Breast epithelium (tissue), 4 donors: ENCODE data around the gene NID2. TPM values are rescaled to one million over a fixed set of nuclear protein-coding genes. Genes with fewer than 3 reads are reported as not detected.

Experiments used
- DNase-seq, 2 donors: peaks; one replicate each; pipeline ENCODE4 v3.0.0-alpha.2; 2019; ENCODE audit warnings: low spot score in 2 of 2
- H3K27ac ChIP-seq, 2 donors: fragments of 200-600 bp; sonication (generic) in 1 of 2; one replicate each; pipeline ENCODE4 v1.5.1; 2016 to 2019; ENCODE audit warnings: mild to moderate bottlenecking in 1 of 2
- H3K27me3 ChIP-seq, 2 donors: fragments of 200-600 bp; sonication (generic) in 1 of 2; one replicate each; pipeline versions ENCODE4 v1.5.1 to v1.6.0; 2017 to 2019; ENCODE audit warnings: control low read depth in 1 of 2, mild to moderate bottlenecking in 1 of 2
- H3K36me3 ChIP-seq: fragments of 200-600 bp; one replicate; pipeline ENCODE4 v1.5.1; 2019
- H3K4me1 ChIP-seq, 2 donors: fragments of 200-600 bp; sonication (generic); one replicate each; pipeline ENCODE4 v1.5.1; 2016 to 2019; ENCODE audit warnings: control low read depth in 1 of 2
- H3K4me3 ChIP-seq, 3 donors: fragments of 200-600 bp; sonication (generic); 1 replicate in 2 of 3; 2 replicates in 1 of 3; pipeline ENCODE4 v1.5.1; 2016 to 2019; ENCODE audit warnings: mild to moderate bottlenecking in 3 of 3, moderate library complexity in 2 of 3
- H3K9me3 ChIP-seq, 2 donors: fragments of 200-600 bp; sonication (generic) in 1 of 2; one replicate each; pipeline ENCODE4 v1.5.1; 2016 to 2019; ENCODE audit warnings: control low read depth in 1 of 2
- POLR2A ChIP-seq: fragments of 450-650 bp; IDR thresholded peaks from one replicate; pipeline ENCODE4 v1.6.1; 2016; ENCODE audit warnings: antibody characterized with exemption, mild to moderate bottlenecking, moderate library complexity
- POLR2AphosphoS5 ChIP-seq, 3 donors: sonication (generic); formaldehyde crosslinking; IDR thresholded peaks; one replicate each; pipeline ENCODE4 v1.6.1; 2017; ENCODE audit warnings: antibody characterized with exemption in 3 of 3
- intact Hi-C: fragments of 100-400 bp; cut with DNase I; formaldehyde crosslinking; loops from one replicate; pipeline ENCODE4 v1.15.1; 2023; ENCODE audit warnings: low total_unique reads
- total RNA-seq, 3 donors: library from RNA; depleted of rRNA; stranded (reverse); fragments of >200 nt; gene quantifications; one replicate each; pipeline ENCODE4 v1.1.0, GENCODE V29; 2016
- TF ChIP-seq, protein P1 (sequence below), 3 donors: fragments of 450-650 bp; IDR thresholded peaks; one replicate each; pipeline ENCODE4 v1.5.1; 2016 to 2017; ENCODE audit warnings: antibody characterized with exemption in 3 of 3, mild to moderate bottlenecking in 3 of 3, moderate library complexity in 3 of 3

NID2 gene
- total RNA-seq, 3 donors from 2014 or later, result 10.9 to 30.8 (median 14.2) TPM

DNA sequence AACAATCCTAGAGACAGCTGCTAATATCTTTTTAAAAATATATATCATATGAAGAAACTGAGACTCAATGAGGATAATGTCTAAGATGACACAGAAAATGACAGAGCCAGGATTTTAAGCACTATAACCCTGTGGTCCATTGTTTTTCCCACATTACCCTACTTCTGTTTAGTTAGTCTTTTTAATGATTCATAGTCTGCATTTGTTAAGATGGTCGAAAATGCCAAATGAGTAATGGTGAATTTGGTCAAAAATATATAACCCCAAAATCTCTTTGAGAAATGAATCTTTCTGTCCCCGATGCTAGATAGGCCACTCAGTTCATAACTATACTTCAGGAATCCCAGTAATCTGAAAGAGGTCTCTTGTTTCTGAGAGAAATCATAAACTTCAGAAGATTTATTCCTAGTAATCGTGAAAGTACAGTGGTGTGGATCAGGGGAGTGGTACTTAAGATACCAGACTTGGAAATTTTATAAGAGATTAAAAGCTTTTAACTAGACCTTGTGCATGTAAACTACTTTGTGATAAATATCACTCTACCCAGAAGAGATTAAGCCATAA lies 68.8 kb downstream of the NID2 start:
- no peaks in the 10 kb centered on the region for H3K4me1 ChIP-seq
- H3K27ac ChIP-seq, result no peak overlapping the region
- no peaks in the 10 kb centered on the region for H3K9me3 ChIP-seq
- H3K27me3 ChIP-seq, result no peaks in the 10 kb centered on the region
- DNase-seq, result no peak
- no peak overlapping the region for H3K4me3 ChIP-seq
- H3K36me3 ChIP-seq, result peaks cover 5% of the 10 kb centered on the region
- intact Hi-C loops, result no loop called here
- TF ChIP-seq, protein P1, sequence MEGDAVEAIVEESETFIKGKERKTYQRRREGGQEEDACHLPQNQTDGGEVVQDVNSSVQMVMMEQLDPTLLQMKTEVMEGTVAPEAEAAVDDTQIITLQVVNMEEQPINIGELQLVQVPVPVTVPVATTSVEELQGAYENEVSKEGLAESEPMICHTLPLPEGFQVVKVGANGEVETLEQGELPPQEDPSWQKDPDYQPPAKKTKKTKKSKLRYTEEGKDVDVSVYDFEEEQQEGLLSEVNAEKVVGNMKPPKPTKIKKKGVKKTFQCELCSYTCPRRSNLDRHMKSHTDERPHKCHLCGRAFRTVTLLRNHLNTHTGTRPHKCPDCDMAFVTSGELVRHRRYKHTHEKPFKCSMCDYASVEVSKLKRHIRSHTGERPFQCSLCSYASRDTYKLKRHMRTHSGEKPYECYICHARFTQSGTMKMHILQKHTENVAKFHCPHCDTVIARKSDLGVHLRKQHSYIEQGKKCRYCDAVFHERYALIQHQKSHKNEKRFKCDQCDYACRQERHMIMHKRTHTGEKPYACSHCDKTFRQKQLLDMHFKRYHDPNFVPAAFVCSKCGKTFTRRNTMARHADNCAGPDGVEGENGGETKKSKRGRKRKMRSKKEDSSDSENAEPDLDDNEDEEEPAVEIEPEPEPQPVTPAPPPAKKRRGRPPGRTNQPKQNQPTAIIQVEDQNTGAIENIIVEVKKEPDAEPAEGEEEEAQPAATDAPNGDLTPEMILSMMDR (IDR thresholded peaks at IDR 0.05), result no peak
- TF ChIP-seq POLR2AphosphoS5 (IDR thresholded peaks at IDR 0.05), result no peak
- TF ChIP-seq POLR2A, result no peak

DNA sequence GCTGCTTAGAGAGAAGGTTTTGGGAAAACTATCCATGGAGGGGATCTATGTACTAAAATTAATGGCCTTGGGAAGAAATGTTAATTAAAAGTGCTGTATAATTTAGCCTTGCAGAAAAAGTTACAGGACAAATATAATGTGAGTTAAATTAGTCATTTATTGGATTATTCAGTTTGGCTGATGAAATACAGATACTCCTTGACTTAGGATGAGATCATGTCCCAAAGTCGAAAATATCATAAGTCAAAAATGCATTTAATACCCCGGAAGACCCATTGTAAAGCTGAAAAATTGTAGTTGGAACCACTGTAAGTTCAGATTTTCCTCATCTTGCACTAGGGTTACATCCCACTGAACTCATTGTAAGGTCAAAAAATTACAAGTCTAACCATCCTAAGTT lies 69.8 kb downstream of the NID2 start:
- no peaks in the 10 kb centered on the region for H3K9me3 ChIP-seq
- no peak for TF ChIP-seq POLR2AphosphoS5 (IDR thresholded peaks at IDR 0.05)
- no peak overlapping the region for H3K27ac ChIP-seq
- H3K27me3 ChIP-seq, result no peaks in the 10 kb centered on the region
- no peak overlapping the region for H3K4me3 ChIP-seq
- no peak for DNase-seq
- H3K36me3 ChIP-seq, result no peaks in the 10 kb centered on the region
- H3K4me1 ChIP-seq, result no peaks in the 10 kb centered on the region
- intact Hi-C loops, result no loop called here

DNA sequence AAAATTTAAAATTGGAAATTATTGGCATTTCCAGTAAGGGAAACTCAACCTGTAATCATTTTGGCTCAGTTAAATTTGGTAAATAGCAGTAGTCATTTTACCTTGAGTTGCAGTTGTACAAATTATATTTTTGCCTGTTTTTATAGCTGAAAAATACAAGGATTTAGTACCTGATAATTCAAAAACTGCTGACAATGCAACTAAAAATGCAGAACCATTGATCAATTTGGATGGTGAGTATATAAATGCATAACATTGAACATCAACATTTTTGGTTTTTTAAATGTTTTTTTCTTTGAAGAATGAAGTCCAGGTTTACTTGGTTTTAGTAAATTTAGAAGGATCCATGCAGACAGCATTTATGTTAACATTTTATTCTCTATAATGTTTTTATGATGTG lies 70.5 kb downstream of the NID2 start:
- no peaks in the 10 kb centered on the region for H3K27me3 ChIP-seq
- TF ChIP-seq POLR2A (no peak), POLR2AphosphoS5 (IDR thresholded peaks at IDR 0.05) (no peak)
- TF ChIP-seq, protein P1 (IDR thresholded peaks at IDR 0.05), result no peak
- H3K4me1 ChIP-seq, result no peaks in the 10 kb centered on the region
- H3K36me3 ChIP-seq, result no peaks in the 10 kb centered on the region
- intact Hi-C loops, result no loop called here
- no peak overlapping the region for H3K4me3 ChIP-seq
- DNase-seq, result no peak
- H3K27ac ChIP-seq, result no peak overlapping the region
- H3K9me3 ChIP-seq, result no peaks in the 10 kb centered on the region

DNA sequence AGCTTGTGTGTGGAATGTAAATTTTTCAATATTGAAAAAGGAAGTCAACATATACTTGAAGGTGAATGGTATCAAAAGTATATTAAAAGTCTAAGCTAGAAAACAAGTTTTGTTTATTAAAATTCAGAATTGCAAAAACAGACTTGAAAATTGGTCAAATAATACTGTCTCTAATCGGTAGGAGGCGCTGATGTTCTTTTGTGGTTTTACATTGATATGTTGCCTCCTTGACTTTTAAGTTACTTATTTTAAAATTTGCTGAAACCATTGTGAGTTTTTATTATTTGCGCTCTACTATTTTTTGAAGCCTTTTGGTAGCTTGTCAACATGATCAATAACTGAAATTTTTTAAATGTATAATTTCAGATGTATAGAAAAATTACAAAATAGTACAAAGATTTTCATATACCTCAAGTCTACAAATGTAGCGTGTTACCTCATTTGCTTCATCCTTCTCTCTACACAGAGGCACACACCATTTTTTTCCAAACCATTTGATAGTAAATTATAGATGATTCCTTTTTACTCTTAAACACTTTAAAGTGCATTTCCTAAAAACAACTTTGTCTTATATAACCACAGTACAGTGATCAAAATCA lies 72.6 kb downstream of the NID2 start:
- intact Hi-C loops, result no loop called here

DNA sequence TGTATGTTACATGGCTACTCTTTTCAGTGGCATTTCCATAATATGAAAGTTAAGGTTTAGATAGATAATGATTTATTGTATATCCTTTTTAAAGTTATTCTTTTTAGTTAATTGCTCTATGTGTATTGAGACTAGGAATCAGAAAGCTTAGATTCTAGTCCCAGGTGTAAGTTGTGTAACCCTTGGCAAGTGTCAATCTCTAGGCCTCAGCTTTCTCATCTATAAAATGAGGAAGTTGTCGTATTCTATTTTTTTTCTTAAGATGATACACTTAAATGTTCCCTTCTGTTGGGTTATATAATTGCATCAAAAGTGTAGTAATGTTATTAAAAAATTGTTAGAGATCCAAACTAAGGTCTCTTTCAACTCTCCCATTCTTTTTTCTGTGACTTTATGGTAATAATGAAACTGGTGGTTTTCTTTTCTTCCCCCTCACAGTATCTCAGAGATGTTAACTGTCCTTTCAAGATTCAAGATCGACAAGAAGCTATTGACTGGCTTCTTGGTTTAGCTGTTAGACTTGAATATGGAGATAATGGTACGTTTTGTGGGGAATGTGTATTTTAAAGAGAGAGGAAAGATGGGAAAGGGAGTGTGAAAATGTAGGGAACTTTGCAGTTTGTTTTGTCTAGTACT lies 75.5 kb downstream of the NID2 start:
- H3K27me3 ChIP-seq, result no peaks in the 10 kb centered on the region
- H3K4me3 ChIP-seq, result no peak overlapping the region
- DNase-seq, result no peak
- H3K36me3 ChIP-seq, result no peaks in the 10 kb centered on the region
- H3K27ac ChIP-seq, result no peak overlapping the region
- TF ChIP-seq POLR2AphosphoS5 (IDR thresholded peaks at IDR 0.05), result no peak
- TF ChIP-seq, protein P1 (IDR thresholded peaks at IDR 0.05), result no peak
- no peak for TF ChIP-seq POLR2A
- H3K4me1 ChIP-seq, result no peaks in the 10 kb centered on the region
- intact Hi-C loops, result no loop called here
- H3K9me3 ChIP-seq, result no peaks in the 10 kb centered on the region

More for the DNA sequence above, 72.6 kb downstream of the NID2 start:
- no peak for DNase-seq
- Histone ChIP-seq H3K4me1 (no peaks in the 10 kb centered on the region), H3K27ac (no peak overlapping the region), H3K36me3 (no peaks in the 10 kb centered on the region), H3K4me3 (no peak overlapping the region), H3K27me3 (no peaks in the 10 kb centered on the region), H3K9me3 (no peaks in the 10 kb centered on the region)
- TF ChIP-seq, protein P1 (IDR thresholded peaks at IDR 0.05), result peak; percentile 37 to 71 (median 44)
- TF ChIP-seq POLR2AphosphoS5 (IDR thresholded peaks at IDR 0.05), result no peak
